Vagina (tissue), 2 donors: ENCODE data around the gene C2CD2. TPM values are rescaled to one million over a fixed set of nuclear protein-coding genes. Genes with fewer than 3 reads are reported as not detected.
A peak's percentile ranks its signal among the peaks of the same experiment; 100 is the strongest.

ENCODE experiments used
- DNase-seq, 2 donors: peaks; one replicate each; pipeline ENCODE4 v3.0.0-alpha.2; 2017; ENCODE audit errors: extremely low spot score in 2 of 2
- H3K27ac ChIP-seq: fragments of 200-600 bp; sonication (generic); one replicate; pipeline ENCODE4 v1.5.1; 2019
- H3K27me3 ChIP-seq: fragments of 200-600 bp; sonication (generic); one replicate; pipeline ENCODE4 v1.5.1; 2019
- H3K36me3 ChIP-seq, 2 donors: fragments of 200-600 bp; sonication (generic); one replicate each; pipeline ENCODE4 v1.5.1; 2017 to 2019
- H3K4me1 ChIP-seq: fragments of 200-600 bp; sonication (generic); one replicate; pipeline ENCODE4 v1.5.1; 2019
- H3K4me3 ChIP-seq, 2 donors: fragments of 200-600 bp; sonication (generic); 1 replicate in 1 of 2; 2 replicates in 1 of 2; pipeline ENCODE4 v1.5.1; 2016 to 2019
- H3K9me3 ChIP-seq: fragments of 200-600 bp; sonication (generic); one replicate; pipeline ENCODE4 v1.5.1; 2019
- POLR2A ChIP-seq, 2 donors: fragments of 450-650 bp; IDR thresholded peaks; one replicate each; pipeline ENCODE4 v1.6.1; 2017; ENCODE audit warnings: antibody characterized with exemption in 2 of 2, mild to moderate bottlenecking in 2 of 2, moderate library complexity in 2 of 2
- POLR2AphosphoS5 ChIP-seq, 2 donors: sonication (generic); formaldehyde crosslinking; IDR thresholded peaks; one replicate each; pipeline ENCODE4 v1.9.0; 2017; ENCODE audit warnings: antibody characterized with exemption in 2 of 2, mild to moderate bottlenecking in 2 of 2, low read depth in 1 of 2; ENCODE audit not compliant: insufficient read depth in 1 of 2
- intact Hi-C: fragments of 100-400 bp; cut with DNase I; formaldehyde crosslinking; loops from one replicate; pipeline ENCODE4 v1.15.1; 2023
- total RNA-seq: library from RNA; depleted of rRNA; stranded (reverse); fragments of >200 nt; gene quantifications from one replicate; pipeline ENCODE4 v1.2.3, GENCODE V29; 2016
- TF ChIP-seq, protein P1 (sequence below), 3 experiments: fragments of 450-650 bp in 2 of 3; fragments of 200-600 bp in 1 of 3; sonication (generic) in 1 of 3; IDR thresholded peaks; one replicate each; pipeline ENCODE4 v1.5.1; 2017 to 2019; ENCODE audit warnings: antibody characterized with exemption in 3 of 3, mild to moderate bottlenecking in 2 of 3, moderate library complexity in 2 of 3

C2CD2 gene
- total RNA-seq, 1 donor from 2014 or later, result 36.1 TPM

DNA sequence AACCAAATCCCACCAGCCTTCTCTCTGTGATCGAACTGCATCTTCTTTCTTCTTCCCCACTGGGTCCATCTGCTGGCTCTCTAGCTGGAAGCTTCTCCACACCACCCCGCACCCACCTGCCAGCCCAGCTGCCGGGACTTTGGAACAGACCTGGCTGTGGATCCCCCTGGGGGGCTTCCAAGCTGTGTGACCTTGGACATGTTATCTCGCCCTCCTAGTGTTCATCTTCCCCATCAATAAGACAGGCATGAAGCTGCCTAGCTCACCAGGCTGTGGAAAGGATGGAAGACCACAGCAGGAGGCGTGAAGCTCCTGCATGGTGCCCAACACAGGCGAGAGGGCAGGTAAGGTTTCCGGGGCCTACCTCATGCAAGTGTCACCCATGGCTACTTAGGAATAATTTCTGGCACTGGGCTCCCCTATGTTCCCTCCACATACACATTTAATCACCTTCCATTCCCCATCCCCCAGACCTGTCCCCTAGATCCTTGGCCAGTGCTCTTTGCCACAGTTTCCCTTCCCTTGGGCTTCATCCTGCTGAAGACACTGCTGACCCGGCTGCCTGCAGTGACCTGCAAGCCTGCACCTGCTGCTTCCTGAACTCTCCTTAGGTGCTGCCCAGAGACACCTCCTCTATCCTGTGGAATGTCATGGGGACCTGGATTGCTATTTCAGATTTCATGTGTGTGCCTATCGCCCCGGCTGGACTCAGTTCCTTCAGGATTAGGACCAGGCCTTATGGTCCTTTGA lies 13.2 kb upstream of the C2CD2 start:
- intact Hi-C loops, result no loop called here
- H3K27ac ChIP-seq, result no peak overlapping the region
- no peaks in the 10 kb centered on the region for H3K36me3 ChIP-seq
- TF ChIP-seq, protein P1, sequence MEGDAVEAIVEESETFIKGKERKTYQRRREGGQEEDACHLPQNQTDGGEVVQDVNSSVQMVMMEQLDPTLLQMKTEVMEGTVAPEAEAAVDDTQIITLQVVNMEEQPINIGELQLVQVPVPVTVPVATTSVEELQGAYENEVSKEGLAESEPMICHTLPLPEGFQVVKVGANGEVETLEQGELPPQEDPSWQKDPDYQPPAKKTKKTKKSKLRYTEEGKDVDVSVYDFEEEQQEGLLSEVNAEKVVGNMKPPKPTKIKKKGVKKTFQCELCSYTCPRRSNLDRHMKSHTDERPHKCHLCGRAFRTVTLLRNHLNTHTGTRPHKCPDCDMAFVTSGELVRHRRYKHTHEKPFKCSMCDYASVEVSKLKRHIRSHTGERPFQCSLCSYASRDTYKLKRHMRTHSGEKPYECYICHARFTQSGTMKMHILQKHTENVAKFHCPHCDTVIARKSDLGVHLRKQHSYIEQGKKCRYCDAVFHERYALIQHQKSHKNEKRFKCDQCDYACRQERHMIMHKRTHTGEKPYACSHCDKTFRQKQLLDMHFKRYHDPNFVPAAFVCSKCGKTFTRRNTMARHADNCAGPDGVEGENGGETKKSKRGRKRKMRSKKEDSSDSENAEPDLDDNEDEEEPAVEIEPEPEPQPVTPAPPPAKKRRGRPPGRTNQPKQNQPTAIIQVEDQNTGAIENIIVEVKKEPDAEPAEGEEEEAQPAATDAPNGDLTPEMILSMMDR (IDR thresholded peaks at IDR 0.05), result no peak
- DNase-seq, result peak; percentile 52 to 77
- H3K9me3 ChIP-seq, result no peaks in the 10 kb centered on the region
- H3K4me3 ChIP-seq, result no peak overlapping the region
- H3K27me3 ChIP-seq, result no peaks in the 10 kb centered on the region
- H3K4me1 ChIP-seq, result peaks cover 4% of the 10 kb centered on the region

DNA sequence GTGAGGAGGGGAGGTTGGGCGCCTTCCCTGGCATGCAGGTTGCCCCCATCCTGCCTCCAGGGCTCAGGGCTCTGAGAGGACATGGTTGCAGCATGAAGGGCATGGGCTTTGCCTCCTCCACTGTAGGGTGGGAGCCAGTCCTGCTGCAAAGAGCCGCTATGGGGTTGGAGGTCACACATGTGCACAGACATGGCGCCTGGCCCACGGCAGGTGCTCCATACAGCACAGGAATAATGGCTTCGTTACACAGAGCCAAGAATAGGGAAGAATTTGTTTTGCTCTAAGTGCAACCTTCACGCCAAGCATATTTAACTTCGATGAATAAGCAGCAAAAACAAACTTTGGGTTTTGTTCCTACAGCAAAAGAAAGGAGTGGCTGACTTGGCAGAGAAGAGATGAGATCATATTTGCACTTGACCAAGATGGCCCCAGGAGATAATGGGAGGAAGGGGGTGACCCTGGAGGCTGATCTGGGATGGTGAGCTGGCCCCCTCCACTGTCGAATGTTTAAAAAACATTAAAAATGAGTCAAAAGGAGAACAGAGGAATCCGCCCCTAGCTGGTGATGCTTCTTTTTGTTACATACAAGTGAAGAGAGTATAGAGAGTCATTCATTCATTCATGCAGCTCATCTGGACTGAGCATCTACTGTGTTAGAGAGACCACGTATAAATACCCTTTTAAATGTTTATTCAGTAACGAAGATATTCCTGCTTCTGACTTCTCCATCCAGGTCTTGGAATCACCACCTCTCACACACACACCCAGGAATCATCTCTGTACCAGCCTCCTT lies 12.4 kb upstream of the C2CD2 start:
- TF ChIP-seq, protein P1 (IDR thresholded peaks at IDR 0.05), result no peak
- TF ChIP-seq POLR2AphosphoS5 (IDR thresholded peaks at IDR 0.05; ENCODE audit: insufficient read depth in 1 of 2, low read depth in 1 of 2) (no peak), POLR2A (IDR thresholded peaks at IDR 0.05) (no peak)
- DNase-seq, result no peak
- no peaks in the 10 kb centered on the region for H3K36me3 ChIP-seq
- no peaks in the 10 kb centered on the region for H3K27me3 ChIP-seq
- no peak overlapping the region for H3K4me3 ChIP-seq
- H3K9me3 ChIP-seq, result no peaks in the 10 kb centered on the region
- H3K27ac ChIP-seq, result no peak overlapping the region
- peaks cover 12% of the 10 kb centered on the region for H3K4me1 ChIP-seq
- intact Hi-C loops, result no loop called here

DNA sequence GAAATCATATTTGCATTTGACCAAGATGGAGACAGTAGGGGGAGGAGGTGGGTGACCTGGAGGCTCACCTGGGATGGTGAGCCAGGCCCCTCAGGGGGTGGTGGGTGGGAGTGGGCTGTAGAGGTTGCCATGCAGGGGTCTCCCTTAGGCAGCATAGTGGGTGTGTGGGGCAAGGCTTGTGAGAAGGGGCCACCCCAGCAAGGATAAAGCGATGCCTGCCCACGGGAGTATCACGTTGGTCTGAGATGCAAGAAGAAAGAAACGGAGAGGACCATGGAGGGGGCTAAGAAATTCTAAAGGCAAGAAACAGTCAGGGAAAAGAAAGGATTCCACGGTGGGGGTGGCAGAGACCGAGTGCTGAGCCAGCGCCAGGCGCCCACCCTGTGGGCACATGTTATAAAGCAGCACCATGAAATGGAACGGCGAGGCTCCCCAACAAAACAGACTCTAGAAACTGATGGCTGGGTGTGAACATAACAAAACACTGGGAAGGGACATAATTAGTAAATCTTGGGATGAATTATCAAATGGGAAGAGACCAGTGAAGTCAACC lies 11.7 kb upstream of the C2CD2 start:
- Histone ChIP-seq H3K27ac (no peak overlapping the region), H3K9me3 (no peaks in the 10 kb centered on the region), H3K4me1 (peaks cover 12% of the 10 kb centered on the region), H3K36me3 (no peaks in the 10 kb centered on the region), H3K27me3 (no peaks in the 10 kb centered on the region), H3K4me3 (no peak overlapping the region)
- DNase-seq, result peak in 1 of 2 donors; percentile 71
- intact Hi-C loops, result no loop called here
- TF ChIP-seq POLR2A (IDR thresholded peaks at IDR 0.05), result no peak
- no peak for TF ChIP-seq POLR2AphosphoS5 (IDR thresholded peaks at IDR 0.05; ENCODE audit: insufficient read depth in 1 of 2, low read depth in 1 of 2)
- TF ChIP-seq, protein P1 (IDR thresholded peaks at IDR 0.05), result no peak

DNA sequence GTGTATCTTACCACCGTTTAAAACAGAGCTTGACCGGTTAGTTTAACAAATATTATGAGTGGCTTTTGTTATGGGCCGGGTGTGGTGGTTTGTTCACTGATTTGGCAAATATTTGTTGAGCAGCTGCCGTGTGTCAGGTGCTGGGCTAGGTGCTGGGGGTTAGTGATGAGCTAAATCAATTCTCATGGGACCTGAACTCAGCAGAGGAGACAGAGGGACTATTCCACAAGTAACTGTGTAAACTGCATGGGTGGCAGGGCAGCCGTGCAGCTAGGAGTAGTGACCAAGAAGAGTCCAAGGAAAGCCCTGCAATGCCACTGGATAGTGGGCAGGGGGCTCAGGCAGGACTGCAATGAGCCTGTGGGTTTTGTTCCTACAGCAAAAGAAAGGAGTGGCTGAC lies 11.2 kb upstream of the C2CD2 start:
- no peaks in the 10 kb centered on the region for H3K9me3 ChIP-seq
- TF ChIP-seq POLR2AphosphoS5 (IDR thresholded peaks at IDR 0.05; ENCODE audit: insufficient read depth in 1 of 2, low read depth in 1 of 2) (no peak), POLR2A (IDR thresholded peaks at IDR 0.05) (no peak)
- TF ChIP-seq, protein P1 (IDR thresholded peaks at IDR 0.05), result no peak
- intact Hi-C loops, result no loop called here
- no peak overlapping the region for H3K27ac ChIP-seq
- DNase-seq, result peak in 1 of 2 donors; percentile 65
- H3K36me3 ChIP-seq, result no peaks in the 10 kb centered on the region
- peaks cover 12% of the 10 kb centered on the region for H3K4me1 ChIP-seq
- no peaks in the 10 kb centered on the region for H3K27me3 ChIP-seq
- H3K4me3 ChIP-seq, result no peak overlapping the region
